Brain microvascular endothelial cell (primary cell): Measurements from ENCODE around the gene CLPSL1.

Experiments
- DNase-seq: peaks from one replicate; pipeline ENCODE4 v3.0.0-alpha.2; 2020
- H3K27ac ChIP-seq: fragments of 250-450 bp; sonication (Bioruptor Pico); 2 replicates; pipeline ENCODE4 v1.5.1; 2020; ENCODE audit warnings: mild to moderate bottlenecking, moderate library complexity
- H3K27me3 ChIP-seq: fragments of 250-450 bp; sonication (Bioruptor Pico); replicated peaks from 2 replicates; pipeline ENCODE4 v1.5.1; 2020; ENCODE audit warnings: mild to moderate bottlenecking
- H3K36me3 ChIP-seq: fragments of 250-450 bp; sonication (Bioruptor Pico); replicated peaks from 2 replicates; pipeline ENCODE4 v1.5.1; 2020; ENCODE audit warnings: mild to moderate bottlenecking
- H3K4me3 ChIP-seq: 2 replicates; pipeline ENCODE4 v1.5.1; 2011; ENCODE audit warnings: low read depth, mild to moderate bottlenecking, control low read depth, low read length, moderate library complexity
- in situ Hi-C: cut with HindIII; loops from 2 replicates; pipeline ENCODE4 v1.10.0; 2017; ENCODE audit warnings: low sequenced_read_pairs, low pct_ligation_motif_present
- TF ChIP-seq, protein P1 (sequence below): IDR thresholded peaks from 2 replicates; pipeline ENCODE4 v1.5.1; 2011; ENCODE audit warnings: low read depth, mild to moderate bottlenecking, moderate library complexity, low read length, control low read depth, inconsistent platforms; ENCODE audit errors: missing control alignments

CLPSL1 gene

DNA sequence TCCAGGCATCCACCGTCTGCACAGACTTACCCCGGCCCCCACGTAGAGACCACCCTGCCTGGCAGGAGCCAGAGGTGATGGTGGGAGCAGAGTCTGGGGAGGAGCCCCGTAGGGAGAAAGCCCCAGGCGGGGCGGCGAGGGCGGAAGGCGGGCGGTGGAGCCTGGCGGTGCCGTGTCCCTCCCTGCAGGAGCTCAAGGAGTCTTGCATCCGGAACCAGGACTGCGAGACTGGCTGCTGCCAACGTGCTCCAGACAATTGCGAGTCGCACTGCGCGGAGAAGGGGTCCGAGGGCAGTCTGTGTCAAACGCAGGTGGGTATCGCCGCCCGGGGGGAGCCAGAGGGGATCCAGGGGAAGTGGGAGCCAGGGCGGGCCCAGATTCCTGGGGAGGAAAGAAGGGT is 6.0 kb downstream of the CLPSL1 start:
- TF ChIP-seq, protein P1, sequence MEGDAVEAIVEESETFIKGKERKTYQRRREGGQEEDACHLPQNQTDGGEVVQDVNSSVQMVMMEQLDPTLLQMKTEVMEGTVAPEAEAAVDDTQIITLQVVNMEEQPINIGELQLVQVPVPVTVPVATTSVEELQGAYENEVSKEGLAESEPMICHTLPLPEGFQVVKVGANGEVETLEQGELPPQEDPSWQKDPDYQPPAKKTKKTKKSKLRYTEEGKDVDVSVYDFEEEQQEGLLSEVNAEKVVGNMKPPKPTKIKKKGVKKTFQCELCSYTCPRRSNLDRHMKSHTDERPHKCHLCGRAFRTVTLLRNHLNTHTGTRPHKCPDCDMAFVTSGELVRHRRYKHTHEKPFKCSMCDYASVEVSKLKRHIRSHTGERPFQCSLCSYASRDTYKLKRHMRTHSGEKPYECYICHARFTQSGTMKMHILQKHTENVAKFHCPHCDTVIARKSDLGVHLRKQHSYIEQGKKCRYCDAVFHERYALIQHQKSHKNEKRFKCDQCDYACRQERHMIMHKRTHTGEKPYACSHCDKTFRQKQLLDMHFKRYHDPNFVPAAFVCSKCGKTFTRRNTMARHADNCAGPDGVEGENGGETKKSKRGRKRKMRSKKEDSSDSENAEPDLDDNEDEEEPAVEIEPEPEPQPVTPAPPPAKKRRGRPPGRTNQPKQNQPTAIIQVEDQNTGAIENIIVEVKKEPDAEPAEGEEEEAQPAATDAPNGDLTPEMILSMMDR = no peak
- peaks cover 40% of the 10 kb centered on the region for H3K27me3 ChIP-seq
- in situ Hi-C loops = no loop called here
- no peak overlapping the region for H3K27ac ChIP-seq
- no peaks in the 10 kb centered on the region for H3K36me3 ChIP-seq
- no peak for DNase-seq
- H3K4me3 ChIP-seq = no peak overlapping the region

DNA sequence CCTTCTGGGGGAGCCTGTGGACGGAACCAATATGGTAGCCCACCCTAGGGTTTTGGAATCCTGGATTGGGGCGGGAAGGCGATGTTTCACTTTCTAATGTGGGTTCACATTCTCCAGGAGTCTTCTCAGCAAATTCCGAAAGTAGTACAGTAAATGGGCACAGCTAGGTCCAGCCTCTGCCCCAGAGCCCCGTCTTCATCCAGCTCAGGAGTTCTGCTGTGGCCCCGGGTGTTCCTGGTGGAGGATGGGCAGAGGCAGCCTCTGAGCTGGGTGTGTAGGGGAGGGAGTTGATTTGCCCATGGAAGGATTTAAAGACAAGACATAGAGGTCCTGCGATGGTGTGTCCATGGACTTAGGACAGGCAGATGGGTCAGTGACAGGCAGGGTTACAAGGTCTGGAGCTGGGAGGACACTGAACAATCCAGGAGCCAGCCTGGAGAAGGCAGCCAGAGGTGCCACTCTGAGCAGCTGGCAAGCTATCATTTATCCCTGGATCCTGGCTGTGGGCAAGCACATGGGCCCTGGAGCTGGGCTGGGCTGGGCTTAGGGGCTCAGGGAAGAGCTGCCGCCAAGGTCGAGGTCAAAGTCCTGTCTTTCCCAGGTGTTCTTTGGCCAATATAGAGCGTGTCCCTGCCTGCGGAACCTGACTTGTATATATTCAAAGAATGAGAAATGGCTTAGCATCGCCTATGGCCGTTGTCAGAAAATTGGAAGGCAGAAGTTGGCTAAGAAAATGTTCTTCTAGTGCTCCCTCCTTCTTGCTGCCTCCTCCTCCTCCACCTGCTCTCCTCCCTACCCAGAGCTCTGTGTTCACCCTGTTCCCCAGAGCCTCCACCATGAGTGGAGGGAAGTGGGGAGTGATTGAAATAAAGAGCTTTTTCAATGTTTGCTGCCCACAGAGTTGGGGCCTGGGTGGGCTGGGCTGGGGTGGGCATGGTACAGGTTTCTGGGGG is 6.7 kb downstream of the CLPSL1 start:
- in situ Hi-C loops = no loop called here
- Histone ChIP-seq H3K36me3 (no peaks in the 10 kb centered on the region), H3K27me3 (peaks cover 41% of the 10 kb centered on the region), H3K4me3 (no peak overlapping the region), H3K27ac (no peak overlapping the region)
- DNase-seq = no peak
- TF ChIP-seq, protein P1 = no peak

DNA sequence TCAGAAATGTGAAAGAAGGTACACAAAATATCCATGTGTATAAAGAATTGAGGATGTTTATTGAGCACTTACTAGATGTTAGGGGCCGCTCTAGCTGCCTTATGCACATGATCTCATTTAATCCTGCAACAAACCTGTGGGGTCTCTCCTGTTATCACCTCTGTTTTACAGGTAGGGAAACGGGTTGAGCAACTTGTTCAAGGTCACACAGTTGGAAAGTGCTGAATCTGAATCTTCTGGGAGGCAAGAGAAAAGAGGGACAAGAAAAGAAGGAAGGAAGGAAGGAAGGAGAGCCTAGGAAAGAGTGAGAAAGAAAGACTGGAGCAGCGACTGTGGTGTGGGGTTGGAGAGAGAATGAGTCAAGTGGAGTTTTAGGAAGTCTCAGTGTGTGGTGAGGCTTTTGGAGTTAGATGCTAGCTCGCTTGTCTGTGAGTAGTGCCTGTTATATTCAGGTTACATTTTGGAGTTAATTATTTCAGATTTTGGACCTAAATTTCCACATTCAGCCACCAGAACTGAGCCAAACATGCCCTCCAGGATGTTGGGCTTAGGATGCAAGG is 7.7 kb downstream of the CLPSL1 start:
- Histone ChIP-seq H3K27me3 (peaks cover 43% of the 10 kb centered on the region), H3K4me3 (no peak overlapping the region), H3K27ac (no peak overlapping the region), H3K36me3 (no peaks in the 10 kb centered on the region)
- TF ChIP-seq, protein P1 = no peak
- in situ Hi-C loops = no loop called here
- no peak for DNase-seq

- in situ Hi-C loops = no loop called here
Observed at GRCh38 chr6:35790683-35791082, 9.9 kb downstream of the CLPSL1 start.

DNA sequence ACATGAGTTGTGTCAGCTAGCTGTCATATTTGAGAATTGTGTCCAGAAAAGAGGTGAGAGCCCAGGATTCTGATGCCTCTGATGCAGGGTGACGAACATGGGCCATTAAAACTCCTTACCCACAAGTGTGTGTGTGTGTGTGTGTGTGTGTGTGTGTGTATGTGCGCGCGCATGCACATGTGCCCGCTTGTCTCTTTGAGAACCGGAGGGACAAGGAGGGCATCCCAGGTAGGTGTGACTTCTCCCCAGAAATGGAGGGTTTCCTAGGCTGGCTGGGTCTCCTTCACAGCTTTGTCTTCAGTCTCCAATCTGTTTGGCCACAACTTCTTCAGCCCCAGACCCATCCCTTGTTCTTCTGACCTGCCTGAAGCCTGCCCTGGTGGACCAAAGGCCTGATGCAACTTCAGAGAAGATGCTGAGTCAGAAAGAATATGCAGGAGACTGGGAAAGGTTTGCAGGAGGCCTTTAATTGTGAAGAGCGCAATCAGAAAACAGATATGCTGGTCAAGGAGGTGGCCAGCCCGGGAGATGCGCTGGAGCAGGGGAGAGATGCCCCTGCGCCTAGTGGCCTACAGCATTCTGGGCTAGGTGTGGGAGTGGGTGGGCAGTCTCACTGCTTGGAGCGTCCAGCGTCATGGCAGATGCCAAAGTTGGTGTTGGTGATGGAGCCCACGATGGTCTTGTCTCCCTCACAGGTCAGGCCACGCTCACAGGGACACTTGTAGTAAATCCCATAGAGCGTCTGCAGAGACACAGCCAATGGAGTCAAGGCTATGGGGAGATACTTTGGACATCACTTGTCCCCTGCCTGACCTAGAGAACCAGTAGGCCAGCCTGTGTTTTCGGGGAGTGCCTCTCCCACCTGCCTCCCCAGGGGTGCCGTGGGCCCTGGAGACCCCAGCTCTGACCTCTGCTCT is 14.0 kb downstream of the CLPSL1 start:
- Histone ChIP-seq H3K36me3 (no peaks in the 10 kb centered on the region), H3K27me3 (peaks cover 10% of the 10 kb centered on the region), H3K4me3 (no peak overlapping the region), H3K27ac (no peak overlapping the region)
- TF ChIP-seq, protein P1 = no peak
- no peak for DNase-seq
- in situ Hi-C loops = no loop called here

More at GRCh38 chr6:35790683-35791082, 9.9 kb downstream of the CLPSL1 start:
- TF ChIP-seq, protein P1 = no peak
- H3K4me3 ChIP-seq = no peak overlapping the region
- no peaks in the 10 kb centered on the region for H3K36me3 ChIP-seq
- peaks cover 39% of the 10 kb centered on the region for H3K27me3 ChIP-seq
- no peak overlapping the region for H3K27ac ChIP-seq
- DNase-seq = no peak
